HepG2 (cell line): ENCODE results near the gene MRPL48. TPM values are rescaled to one million over a fixed set of nuclear protein-coding genes. Genes with fewer than 3 reads are reported as not detected.
A peak's percentile ranks its signal among the peaks of the same experiment; 100 is the strongest.

Experiments
- BORCS8-MEF2B ChIP-seq: sonication (generic); formaldehyde crosslinking; IDR thresholded peaks from 2 replicates; pipeline ENCODE4 v1.8.0; 2022; ENCODE audit warnings: mild to moderate bottlenecking, missing genetic modification reagents
- FOXJ3 ChIP-seq: sonication (generic); formaldehyde crosslinking; IDR thresholded peaks from 2 replicates; pipeline ENCODE4 v1.4.0; 2020; ENCODE audit warnings: missing genetic modification reagents, mild to moderate bottlenecking, borderline replicate concordance
- FOXM1 ChIP-seq: sonication (generic); formaldehyde crosslinking; IDR thresholded peaks from 2 replicates; pipeline ENCODE4 v1.5.0; 2020; ENCODE audit warnings: missing genetic modification reagents
- MAFK ChIP-seq, 2 experiments: IDR thresholded peaks in 1 of 2; conservative IDR thresholded peaks in 1 of 2; 2 replicates each; pipeline ENCODE4 v1.6.1; 2011; ENCODE audit warnings: improper control_type of control experiment in 2 of 2, low read length in 2 of 2
- NR1H2 ChIP-seq: sonication (generic); formaldehyde crosslinking; IDR thresholded peaks from 2 replicates; pipeline ENCODE4 v1.8.1; 2022; ENCODE audit warnings: low read depth, missing genetic modification reagents, borderline replicate concordance
- NR2F6 ChIP-seq, 2 experiments: IDR thresholded peaks; 2 replicates each; pipeline ENCODE4 v1.6.1; 2016; ENCODE audit warnings: antibody characterized with exemption in 1 of 2, mild to moderate bottlenecking in 1 of 2
- POLR2G ChIP-seq: fragments of 200-400 bp; formaldehyde crosslinking; IDR thresholded peaks from 2 replicates; pipeline ENCODE4 v1.6.1; 2018; ENCODE audit warnings: mild to moderate bottlenecking, low read depth, low read length, moderate library complexity
- SIX4 ChIP-seq: sonication (generic); formaldehyde crosslinking; IDR thresholded peaks from 2 replicates; pipeline ENCODE4 v1.4.0; 2020; ENCODE audit warnings: missing genetic modification reagents
- SRSF1 ChIP-seq: fragments of 200-400 bp; formaldehyde crosslinking; optimal IDR thresholded peaks from 2 replicates; pipeline ENCODE3; 2017; ENCODE audit warnings: mild to moderate bottlenecking, low read depth, low read length, moderate library complexity
- THYN1 ChIP-seq: sonication (generic); formaldehyde crosslinking; IDR thresholded peaks from 2 replicates; pipeline ENCODE4 v1.8.1; 2023; ENCODE audit warnings: low read depth, mild to moderate bottlenecking, moderate library complexity, missing genetic modification reagents, borderline replicate concordance
- U2AF2 ChIP-seq: fragments of 200-400 bp; formaldehyde crosslinking; IDR thresholded peaks from 2 replicates; pipeline ENCODE4 v1.6.1; 2017; ENCODE audit warnings: low read depth, mild to moderate bottlenecking, low read length
- ZFP90 ChIP-seq: sonication (generic); formaldehyde crosslinking; IDR thresholded peaks from 2 replicates; pipeline ENCODE4 v1.8.0; 2022; ENCODE audit warnings: missing genetic modification reagents, mild to moderate bottlenecking, inconsistent platforms, borderline replicate concordance
- ZNF382 ChIP-seq: sonication (generic); formaldehyde crosslinking; IDR thresholded peaks from 2 replicates; pipeline ENCODE4 v1.5.0; 2020; ENCODE audit warnings: missing genetic modification reagents, mild to moderate bottlenecking, borderline replicate concordance
- ZNF501 ChIP-seq: sonication (generic); formaldehyde crosslinking; IDR thresholded peaks from 2 replicates; pipeline ENCODE4 v1.5.1; 2020; ENCODE audit warnings: mild to moderate bottlenecking, moderate library complexity, missing genetic modification reagents
- ZNF567 ChIP-seq: sonication (generic); formaldehyde crosslinking; IDR thresholded peaks from 2 replicates; pipeline ENCODE4 v1.8.1; 2023; ENCODE audit warnings: mild to moderate bottlenecking, missing genetic modification reagents, borderline replicate concordance
- ZNF644 ChIP-seq: IDR thresholded peaks from 2 replicates; pipeline ENCODE4 v1.6.1; 2016; ENCODE audit warnings: low read depth
- ZNF788 ChIP-seq: sonication (generic); formaldehyde crosslinking; IDR thresholded peaks from 2 replicates; pipeline ENCODE4 v1.5.0; 2020; ENCODE audit warnings: mild to moderate bottlenecking, missing genetic modification reagents, borderline replicate concordance
- polyA plus RNA-seq, 8 experiments: library from polyadenylated mRNA; depleted of rRNA in 3 of 8; stranded (reverse) in 7 of 8; unstranded in 1 of 8; fragments of >200 nt; fragmentation: Illumina TruSeq in 4 of 8; extraction: Trizol in 4 of 8; gene quantifications; 2 replicates each; pipeline versions ENCODE4 v1.2.1 to v1.2.3, GENCODE V29; 2011 to 2016; ENCODE audit warnings: low read depth in 4 of 8, missing spikeins in 1 of 8, mixed read lengths in 1 of 8; ENCODE audit not compliant: insufficient read depth in 1 of 8
- total RNA-seq, 5 experiments: library from RNA; depleted of rRNA; stranded (reverse); fragments of >200 nt; fragmentation: Illumina TruSeq; extraction: Trizol; gene quantifications; 2 replicates each; pipeline ENCODE4 v1.2.3, GENCODE V29; 2016; ENCODE audit warnings: low read depth in 1 of 5
- TF ChIP-seq, protein P1 (sequence below), 2 experiments: sonication (generic) in 1 of 2; formaldehyde crosslinking in 1 of 2; IDR thresholded peaks; 2 replicates each; pipeline versions ENCODE4 v1.5.1 to v1.6.1; 2011 to 2020; ENCODE audit warnings: borderline replicate concordance in 1 of 2, low read depth in 1 of 2, low read length in 1 of 2, mild to moderate bottlenecking in 1 of 2, missing genetic modification reagents in 1 of 2, moderate library complexity in 1 of 2
- TF ChIP-seq, protein P2 (sequence below): sonication (generic); formaldehyde crosslinking; IDR thresholded peaks from 2 replicates; pipeline ENCODE4 v1.4.0; 2020; ENCODE audit warnings: missing genetic modification reagents, borderline replicate concordance
- TF ChIP-seq, protein P3 (sequence below): sonication (generic); formaldehyde crosslinking; IDR thresholded peaks from 2 replicates; pipeline ENCODE4 v1.4.0; 2020; ENCODE audit warnings: missing genetic modification reagents

MRPL48 gene
- total and polyA plus RNA-seq, 2 of the 13 experiments (the other 11 are each of a cell fraction or from before 2014, with no cell fraction given) = 61.2 to 67.9 TPM

DNA sequence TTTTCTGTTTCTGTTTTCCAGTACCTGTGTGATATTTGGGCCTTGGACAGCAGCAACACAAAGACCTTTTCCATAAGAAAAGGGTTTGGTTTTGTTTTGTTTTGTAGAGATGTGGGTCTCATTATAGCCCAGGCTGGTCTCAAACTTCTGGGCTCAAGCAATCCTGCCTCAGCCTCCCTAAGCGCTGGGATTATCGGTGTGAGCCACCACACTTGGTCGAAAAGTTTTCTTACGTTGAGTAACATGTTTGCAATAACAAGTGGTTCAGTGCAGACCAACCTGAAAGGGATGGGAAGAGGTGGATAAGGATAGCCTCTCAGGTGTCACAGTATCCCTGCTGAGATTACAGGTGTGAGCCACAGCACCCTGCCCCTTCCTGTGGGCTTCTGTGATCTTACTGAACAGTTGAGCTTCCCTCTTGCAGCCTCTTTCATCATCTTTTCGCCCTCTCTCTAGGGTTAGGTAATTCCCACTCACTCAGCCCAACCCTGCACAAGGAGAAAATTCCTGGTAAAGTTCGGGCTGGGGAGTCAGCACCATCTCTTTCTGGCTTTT, 3.5 kb upstream of the MRPL48 start (continued):
- TF ChIP-seq, protein P1, sequence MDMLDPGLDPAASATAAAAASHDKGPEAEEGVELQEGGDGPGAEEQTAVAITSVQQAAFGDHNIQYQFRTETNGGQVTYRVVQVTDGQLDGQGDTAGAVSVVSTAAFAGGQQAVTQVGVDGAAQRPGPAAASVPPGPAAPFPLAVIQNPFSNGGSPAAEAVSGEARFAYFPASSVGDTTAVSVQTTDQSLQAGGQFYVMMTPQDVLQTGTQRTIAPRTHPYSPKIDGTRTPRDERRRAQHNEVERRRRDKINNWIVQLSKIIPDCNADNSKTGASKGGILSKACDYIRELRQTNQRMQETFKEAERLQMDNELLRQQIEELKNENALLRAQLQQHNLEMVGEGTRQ (IDR thresholded peaks at IDR 0.05; ENCODE audit: low read depth, low read length) = no peak
- TF ChIP-seq, protein P1 (CRISPR knock-in tag; IDR thresholded peaks at IDR 0.05; ENCODE audit: borderline replicate concordance) = no peak
- no peak for TF ChIP-seq BORCS8-MEF2B (CRISPR knock-in tag)
- no peak for TF ChIP-seq NR2F6 (IDR thresholded peaks at IDR 0.05)
- peak; percentile 44; the same call in 1 of the 2 replicates for TF ChIP-seq NR2F6 (CRISPR knock-in tag; IDR thresholded peaks at IDR 0.05)
- TF ChIP-seq ZNF567 (CRISPR knock-in tag) = no peak
- no peak for TF ChIP-seq U2AF2
- TF ChIP-seq FOXJ3 (CRISPR knock-in tag) = no peak
- TF ChIP-seq, protein P2, sequence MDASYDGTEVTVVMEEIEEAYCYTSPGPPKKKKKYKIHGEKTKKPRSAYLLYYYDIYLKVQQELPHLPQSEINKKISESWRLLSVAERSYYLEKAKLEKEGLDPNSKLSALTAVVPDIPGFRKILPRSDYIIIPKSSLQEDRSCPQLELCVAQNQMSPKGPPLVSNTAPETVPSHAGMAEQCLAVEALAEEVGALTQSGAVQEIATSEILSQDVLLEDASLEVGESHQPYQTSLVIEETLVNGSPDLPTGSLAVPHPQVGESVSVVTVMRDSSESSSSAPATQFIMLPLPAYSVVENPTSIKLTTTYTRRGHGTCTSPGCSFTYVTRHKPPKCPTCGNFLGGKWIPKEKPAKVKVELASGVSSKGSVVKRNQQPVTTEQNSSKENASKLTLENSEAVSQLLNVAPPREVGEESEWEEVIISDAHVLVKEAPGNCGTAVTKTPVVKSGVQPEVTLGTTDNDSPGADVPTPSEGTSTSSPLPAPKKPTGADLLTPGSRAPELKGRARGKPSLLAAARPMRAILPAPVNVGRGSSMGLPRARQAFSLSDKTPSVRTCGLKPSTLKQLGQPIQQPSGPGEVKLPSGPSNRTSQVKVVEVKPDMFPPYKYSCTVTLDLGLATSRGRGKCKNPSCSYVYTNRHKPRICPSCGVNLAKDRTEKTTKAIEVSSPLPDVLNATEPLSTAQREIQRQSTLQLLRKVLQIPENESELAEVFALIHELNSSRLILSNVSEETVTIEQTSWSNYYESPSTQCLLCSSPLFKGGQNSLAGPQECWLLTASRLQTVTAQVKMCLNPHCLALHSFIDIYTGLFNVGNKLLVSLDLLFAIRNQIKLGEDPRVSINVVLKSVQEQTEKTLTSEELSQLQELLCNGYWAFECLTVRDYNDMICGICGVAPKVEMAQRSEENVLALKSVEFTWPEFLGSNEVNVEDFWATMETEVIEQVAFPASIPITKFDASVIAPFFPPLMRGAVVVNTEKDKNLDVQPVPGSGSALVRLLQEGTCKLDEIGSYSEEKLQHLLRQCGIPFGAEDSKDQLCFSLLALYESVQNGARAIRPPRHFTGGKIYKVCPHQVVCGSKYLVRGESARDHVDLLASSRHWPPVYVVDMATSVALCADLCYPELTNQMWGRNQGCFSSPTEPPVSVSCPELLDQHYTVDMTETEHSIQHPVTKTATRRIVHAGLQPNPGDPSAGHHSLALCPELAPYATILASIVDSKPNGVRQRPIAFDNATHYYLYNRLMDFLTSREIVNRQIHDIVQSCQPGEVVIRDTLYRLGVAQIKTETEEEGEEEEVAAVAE (CRISPR knock-in tag) = no peak
- no peak for TF ChIP-seq THYN1
- peak; percentile 28; the same call in 1 of the 2 replicates for TF ChIP-seq ZNF788 (CRISPR knock-in tag)
- no peak for TF ChIP-seq SIX4 (CRISPR knock-in tag)
- TF ChIP-seq ZNF501 (CRISPR knock-in tag) = 0 out of 2 replicates have a peak, but pooled peaks have one; percentile 16
- TF ChIP-seq ZNF644 (CRISPR knock-in tag) = peak; percentile 82
- no peak for TF ChIP-seq FOXM1 (CRISPR knock-in tag)
- no peak for TF ChIP-seq SRSF1
- no peak for TF ChIP-seq ZNF382 (CRISPR knock-in tag)
- no peak for TF ChIP-seq MAFK (conservative IDR thresholded peaks at IDR 0.05 in 1 of 2, IDR thresholded peaks at IDR 0.05 in 1 of 2; ENCODE audit: low read length in 2 of 2)
- TF ChIP-seq, protein P3, sequence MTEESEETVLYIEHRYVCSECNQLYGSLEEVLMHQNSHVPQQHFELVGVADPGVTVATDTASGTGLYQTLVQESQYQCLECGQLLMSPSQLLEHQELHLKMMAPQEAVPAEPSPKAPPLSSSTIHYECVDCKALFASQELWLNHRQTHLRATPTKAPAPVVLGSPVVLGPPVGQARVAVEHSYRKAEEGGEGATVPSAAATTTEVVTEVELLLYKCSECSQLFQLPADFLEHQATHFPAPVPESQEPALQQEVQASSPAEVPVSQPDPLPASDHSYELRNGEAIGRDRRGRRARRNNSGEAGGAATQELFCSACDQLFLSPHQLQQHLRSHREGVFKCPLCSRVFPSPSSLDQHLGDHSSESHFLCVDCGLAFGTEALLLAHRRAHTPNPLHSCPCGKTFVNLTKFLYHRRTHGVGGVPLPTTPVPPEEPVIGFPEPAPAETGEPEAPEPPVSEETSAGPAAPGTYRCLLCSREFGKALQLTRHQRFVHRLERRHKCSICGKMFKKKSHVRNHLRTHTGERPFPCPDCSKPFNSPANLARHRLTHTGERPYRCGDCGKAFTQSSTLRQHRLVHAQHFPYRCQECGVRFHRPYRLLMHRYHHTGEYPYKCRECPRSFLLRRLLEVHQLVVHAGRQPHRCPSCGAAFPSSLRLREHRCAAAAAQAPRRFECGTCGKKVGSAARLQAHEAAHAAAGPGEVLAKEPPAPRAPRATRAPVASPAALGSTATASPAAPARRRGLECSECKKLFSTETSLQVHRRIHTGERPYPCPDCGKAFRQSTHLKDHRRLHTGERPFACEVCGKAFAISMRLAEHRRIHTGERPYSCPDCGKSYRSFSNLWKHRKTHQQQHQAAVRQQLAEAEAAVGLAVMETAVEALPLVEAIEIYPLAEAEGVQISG (CRISPR knock-in tag) = peak; percentile 24; the same call in 1 of the 2 replicates
- peak; percentile 65 for TF ChIP-seq POLR2G
- TF ChIP-seq NR1H2 (CRISPR knock-in tag) = no peak
- no peak for TF ChIP-seq ZFP90 (CRISPR knock-in tag)
